ENCODE data around the gene MYLK2.

Gene MYLK2

GRCh38 chr20:31879143-31879987 lies 60.2 kb downstream of the MYLK2 start:
- peak; percentile 78 for DNase-seq

GRCh38 chr20:31881945-31882344 lies 62.8 kb downstream of the MYLK2 start:
- DNase-seq: no peak

- DNase-seq: no peak
Observed at GRCh38 chr20:31883829-31884228, 64.7 kb downstream of the MYLK2 start.
